Superior temporal gyrus (tissue), 1 donor: ENCODE measurements around the gene POP5.
"Not testable (repeated sequence)": the region's sequence is repeated elsewhere in the genome, so short reads cannot be mapped to it uniquely, and the experiment has no call there.

Experiments
- DNase-seq: peaks from one replicate; pipeline ENCODE4 v3.0.0-alpha.2; 2016; ENCODE audit errors: extremely low spot score

The POP5 gene

DNA sequence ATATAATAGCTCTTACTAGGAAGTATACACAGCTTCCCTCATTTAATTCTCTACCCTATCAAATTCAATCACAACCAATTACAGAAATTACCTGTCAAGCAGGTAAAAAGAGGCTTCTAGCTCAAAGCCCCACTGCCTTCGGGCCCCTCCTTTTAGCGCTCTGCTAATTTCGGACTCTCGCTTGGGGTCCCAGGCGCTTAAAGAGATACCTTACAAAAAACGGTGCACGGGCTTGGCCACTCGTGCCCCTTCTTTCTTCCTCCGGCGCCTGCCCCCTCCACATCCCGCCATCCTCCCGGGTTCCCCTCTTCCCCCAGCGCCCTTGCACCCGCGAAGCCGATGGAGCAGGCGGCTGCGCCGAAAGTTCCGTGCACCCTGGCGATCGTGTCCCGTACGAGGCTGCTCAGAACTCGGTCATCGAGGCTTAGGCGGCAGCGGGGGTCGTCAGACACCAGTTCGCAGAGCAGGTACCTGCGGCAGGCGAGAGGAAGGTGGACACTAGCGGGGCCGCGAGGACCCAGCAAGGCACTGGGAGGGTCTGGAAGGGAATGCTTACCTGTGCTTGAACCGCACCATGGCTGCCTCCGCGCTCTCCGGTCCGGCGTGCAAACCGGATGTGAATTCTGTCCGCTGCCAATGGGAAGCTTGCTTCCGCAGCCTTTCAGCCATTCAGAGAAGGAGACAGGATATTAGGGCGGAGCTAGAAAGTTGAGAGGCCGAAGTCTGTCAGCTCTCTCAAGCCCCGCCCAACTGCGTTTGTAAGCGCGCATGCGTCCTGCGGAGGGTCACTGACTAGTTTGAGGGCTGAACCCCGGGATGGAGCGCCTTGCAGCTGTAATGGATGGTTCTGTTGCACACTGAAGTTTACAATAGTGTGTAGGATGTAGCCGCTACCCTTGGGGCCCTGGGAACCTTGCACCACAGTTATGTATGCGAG, at the start of gene POP5:
POP5 (minus strand) TSS at position 616 of the 937 bp plus-strand sequence; CDS start at position 576, 40 bp downstream.
- DNase-seq, result peak; percentile 100

DNA sequence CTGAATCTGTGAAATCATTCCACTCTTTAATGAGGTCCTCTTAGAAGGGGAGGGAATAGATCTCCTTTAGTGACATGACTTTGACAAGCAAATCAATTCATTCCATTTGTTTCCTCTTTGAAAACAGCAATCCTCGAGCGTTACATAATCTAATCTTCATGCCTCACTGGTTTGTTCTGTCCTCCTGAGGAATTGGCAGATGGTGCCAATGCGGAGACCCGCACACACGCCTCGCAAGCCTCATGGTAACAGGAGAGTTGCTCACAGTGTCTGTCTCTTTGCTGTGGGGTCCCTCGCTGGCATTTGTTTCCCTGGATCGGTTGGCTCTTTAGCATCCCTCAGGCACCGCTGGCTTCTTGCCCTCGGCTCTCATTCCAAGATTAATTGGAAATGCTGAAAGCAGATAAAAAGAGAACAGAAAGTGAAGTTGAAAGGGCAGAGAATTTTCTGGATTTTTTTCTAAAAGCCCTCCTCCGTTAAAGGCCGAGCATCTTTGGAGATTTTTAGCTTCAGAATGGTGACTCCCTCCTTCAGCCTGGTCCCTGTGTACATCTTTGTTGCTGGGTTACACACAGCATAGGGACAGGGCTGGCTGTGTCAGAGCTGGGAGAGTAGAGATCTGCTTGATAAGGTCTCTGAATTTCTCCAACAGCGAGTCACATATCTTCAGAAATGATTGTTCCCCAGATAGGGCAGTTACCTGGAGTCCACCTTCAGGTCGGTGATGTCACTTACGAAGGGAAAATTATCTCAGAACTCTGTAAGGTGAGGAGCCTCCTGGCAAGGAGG, 49.1 kb upstream of the POP5 start:
- no peak for DNase-seq

DNA sequence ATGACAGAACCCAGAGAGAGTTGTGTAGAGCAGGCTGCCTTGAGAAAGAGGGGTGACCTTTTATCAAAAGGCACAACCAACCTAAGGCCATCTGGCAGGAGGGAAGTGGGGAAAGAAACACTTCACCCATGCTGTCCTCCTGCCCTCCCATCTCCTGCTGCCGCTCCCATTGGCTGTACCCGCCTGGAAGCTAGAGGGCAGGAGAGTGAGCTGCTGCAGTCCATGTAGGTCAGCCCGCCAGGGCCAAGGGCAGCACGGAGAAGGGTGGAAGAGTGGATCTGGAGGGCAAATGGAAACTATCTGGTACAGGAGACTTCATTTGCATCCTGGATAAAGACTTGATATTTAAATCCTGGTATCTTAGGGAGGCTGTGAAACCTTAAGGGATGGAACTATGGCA, 47.7 kb upstream of the POP5 start:
- DNase-seq, result no peak

DNA sequence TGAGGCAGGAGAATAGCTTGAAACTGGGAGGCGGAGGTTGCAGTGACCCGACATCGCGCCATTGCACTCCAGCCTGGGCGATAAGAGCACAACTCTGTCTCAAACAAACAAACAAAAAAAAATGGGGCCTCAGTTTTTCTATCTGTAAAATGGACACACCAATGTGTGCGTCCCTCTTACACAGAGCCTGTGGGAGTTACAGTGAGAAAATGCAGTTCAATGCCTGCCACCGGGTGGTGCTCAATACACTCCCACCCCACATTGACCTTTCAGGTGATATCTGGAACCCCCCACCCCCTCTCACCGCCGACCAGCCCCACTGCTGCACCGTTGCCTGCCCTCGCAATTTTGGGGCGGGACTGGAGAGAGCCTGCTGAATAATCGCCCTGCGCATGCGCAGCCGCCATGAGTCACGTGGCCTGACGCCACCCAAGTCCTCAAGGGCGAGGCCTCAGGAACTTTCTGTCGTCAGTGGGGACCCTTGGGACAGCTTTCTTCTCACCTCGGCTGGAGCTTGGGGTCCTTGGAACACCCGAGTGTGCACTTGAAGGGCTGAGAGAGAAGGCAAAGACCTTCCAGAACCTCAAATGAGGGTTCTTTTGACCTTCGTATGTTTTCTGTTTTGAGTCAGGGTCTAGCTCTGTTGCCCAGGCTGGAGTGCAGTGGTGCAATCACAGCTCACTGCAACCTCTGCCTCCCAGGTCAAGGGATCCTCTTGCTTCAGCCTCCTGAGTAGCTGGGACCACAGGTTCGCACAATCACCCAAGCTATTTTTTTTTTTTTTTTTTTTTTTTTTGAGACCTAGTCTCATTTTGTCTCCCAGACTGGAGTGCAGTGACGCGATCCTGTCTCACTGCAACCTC, 44.6 kb upstream of the POP5 start:
- DNase-seq, result no peak

GRCh38 chr12:120620624-120621023, 39.4 kb upstream of the POP5 start:
- no peak for DNase-seq

DNA sequence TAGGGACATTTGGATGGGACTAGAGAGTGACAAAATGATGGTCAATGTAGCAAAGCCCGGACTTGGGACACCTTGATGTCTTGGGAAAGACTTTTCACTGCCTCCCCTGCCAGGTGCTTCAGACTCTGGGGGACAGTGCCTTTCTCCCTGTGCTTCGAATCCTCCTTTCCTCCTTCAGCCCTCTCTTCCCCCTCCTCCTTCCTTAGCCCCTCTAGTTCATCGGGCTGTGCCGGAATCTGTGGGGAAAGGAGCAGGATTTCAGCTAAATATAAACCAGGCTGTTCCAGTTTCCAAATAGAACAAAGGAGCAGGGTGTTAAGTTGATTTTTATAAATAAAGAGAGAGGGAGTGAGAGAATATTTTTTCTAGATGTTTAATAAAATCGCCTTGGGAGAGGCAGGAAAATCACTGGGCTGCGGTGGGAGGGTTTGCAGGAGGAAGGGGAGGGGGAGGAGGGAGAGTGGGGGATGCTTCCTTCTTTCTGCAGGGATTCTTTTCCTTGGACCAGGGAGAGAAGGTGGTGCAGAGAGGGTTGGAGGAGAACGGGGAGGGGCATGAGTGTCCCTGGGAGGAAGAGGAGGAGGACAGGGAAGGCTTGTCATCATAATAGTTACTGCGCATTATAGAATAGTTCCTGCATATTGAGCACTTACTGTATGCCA, 37.9 kb upstream of the POP5 start:
- DNase-seq, result peak; percentile 61

- not testable (repeated sequence) for DNase-seq
These were observed 36.6 kb upstream of the POP5 start for GRCh38 chr12:120617767-120618166.

- DNase-seq, result not testable (repeated sequence)
These were observed 36.0 kb upstream of the POP5 start for GRCh38 chr12:120617193-120617592.

GRCh38 chr12:120614848-120615247, 33.6 kb upstream of the POP5 start:
- no peak for DNase-seq

DNA sequence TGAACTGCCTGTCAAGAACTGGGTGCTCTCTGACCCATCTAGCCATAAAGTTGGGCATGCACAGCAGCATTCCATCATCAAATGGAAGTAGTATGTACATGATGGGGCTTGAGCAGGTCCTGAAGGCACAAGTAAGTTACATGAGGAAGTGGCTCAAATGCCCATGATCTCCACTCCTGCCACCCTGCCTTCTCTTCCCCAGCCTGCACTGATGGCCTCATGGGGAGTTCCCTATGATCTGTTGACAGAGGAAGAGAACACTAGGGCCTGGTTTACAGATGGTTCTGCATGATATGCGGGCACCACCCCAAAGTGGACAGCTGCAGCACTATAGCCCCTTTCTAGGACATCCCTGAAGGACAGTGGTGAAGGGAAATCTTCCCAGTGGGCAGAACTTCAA, 30.3 kb upstream of the POP5 start:
- DNase-seq, result not testable (repeated sequence)

DNA sequence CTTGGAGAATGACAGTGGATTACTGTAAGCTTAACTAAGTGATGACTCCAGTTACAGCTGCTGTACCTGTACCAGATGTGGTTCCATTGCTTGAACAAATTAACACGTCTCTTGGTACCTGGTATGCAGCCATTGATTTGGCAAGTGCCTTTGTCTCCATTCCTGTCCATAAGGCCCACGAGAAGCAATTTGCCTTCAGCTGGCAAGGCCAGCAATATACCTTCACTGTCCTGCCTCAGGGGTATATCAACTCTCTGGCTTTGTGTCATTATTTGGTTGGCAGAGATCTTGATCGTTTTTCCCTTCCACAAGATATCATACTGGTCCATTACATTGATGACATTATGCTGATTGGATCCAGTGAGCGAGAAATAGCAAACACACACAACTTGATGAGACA, 29.4 kb upstream of the POP5 start:
- DNase-seq, result no peak

DNA sequence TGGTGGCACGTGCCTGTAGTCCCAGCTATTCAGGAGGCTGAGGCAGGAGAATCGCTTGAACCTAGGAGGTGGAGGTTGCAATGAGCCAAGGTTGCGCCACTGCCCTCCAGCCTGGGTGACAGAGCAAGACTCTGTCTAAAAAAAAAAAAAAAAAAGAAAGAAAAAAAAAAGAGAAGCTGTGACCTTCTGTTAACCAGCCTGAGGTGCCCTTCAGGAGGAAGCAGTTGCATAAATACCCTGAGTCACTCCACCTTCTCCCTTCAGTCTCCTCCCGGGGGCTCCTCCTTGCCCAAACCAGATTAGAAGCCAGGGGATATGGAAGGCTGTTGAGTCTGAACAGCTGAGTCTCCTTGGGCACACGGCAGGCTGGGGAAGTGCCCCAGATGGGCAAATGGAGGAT, 21.2 kb upstream of the POP5 start:
- DNase-seq, result not testable (repeated sequence)

DNA sequence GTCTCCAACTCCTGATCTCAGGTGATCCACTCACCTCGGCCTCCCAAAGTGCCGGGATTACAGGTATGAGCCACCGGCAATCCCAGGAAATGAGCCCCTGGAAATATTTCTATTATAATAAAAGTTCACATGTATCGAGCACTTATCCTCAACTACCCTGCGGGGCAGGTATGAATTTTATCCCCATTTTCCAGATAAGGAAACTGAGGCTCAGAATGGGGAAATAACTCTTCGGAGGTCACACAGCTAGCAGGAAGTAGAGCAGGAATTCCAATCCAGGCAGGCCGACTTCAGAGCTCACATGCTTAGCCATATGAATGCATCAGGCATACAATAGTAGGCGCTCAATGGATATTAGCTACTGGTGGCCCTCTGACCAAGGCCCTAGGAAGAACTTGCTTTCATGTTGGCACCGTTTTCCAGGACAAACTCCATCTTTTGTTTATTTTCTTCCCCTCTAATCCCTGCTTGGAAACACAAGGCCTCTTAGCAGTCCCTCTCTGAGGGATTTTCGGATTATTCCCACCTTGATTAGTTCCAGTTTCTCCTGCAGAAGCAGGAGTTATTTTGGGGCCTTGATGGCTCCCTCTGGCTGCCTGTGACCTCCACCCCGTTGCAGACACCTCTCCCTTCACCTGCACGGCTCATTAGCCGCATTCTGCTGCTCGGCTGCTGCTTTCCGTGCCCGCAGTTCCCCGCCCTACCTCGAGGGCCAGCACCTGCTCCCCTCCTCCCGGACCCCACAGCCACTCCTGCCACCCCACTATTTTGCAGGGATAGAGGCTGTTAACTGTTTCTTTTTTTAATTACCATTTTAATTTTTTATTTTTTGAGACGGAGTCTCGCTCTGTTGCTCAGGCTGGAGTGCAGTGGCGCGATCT, 18.7 kb upstream of the POP5 start:
- DNase-seq, result no peak

DNA sequence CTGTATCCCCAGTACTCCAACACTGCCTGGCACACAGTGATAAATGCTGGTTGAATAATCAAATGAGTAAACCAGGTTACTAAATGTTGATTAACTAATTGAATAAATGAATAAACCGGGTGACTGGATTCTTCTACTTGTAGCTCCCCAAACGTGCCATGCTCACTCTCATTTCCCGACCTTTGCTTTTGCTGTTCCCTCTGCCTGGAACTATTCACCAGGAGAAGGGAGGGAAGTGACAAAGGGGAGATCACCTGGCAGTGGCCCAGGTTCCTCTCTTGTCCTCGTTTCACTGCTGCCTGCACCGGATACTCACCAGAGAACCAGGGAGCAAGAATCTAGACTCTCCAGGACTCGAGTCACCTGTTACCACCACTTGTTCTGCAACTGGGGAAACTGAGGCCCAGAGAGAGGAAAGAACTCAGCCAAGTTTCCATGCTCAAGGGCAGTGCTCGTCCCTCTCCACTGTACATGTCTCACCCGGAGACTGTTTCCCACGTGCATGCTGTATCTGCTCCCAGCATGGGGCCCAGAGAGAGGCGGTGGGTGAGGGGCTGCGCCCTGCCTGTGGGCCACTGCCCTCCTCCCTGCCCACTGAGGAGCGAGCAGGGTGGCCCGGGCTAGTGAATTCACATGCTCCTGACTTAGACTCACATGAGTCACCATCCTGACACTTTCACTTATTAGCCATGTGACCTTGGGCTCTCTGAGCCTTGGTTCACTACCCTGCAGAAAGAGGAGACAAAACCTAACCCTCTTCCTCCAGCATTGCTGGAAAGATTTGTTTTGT, 17.7 kb upstream of the POP5 start:
- no peak for DNase-seq

DNA sequence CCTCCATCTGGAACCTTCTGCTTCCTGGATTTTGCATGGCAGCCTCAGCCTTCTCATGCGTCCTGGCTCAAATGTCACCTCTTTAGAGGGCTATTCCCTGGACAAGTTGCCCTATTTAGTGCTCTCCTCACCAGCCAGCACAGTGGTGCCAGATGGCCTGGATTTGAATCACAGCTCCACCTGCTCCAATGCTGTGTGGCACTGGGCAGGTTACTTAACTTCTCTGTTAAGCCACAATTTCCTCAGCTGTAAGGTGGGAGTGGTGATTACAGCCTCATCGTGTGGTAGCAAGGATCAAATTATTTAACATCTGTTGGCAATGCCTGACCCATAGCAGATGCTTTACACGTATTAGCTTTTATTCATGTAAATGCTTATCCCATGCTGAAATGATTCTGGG, 16.7 kb upstream of the POP5 start:
- DNase-seq, result no peak

- no peak for DNase-seq
These were observed 15.7 kb upstream of the POP5 start for GRCh38 chr12:120596901-120597300.

- DNase-seq, result peak; percentile 57
These were observed 11.2 kb upstream of the POP5 start for GRCh38 chr12:120592121-120593049.

- DNase-seq, result no peak
These were observed 9.7 kb upstream of the POP5 start for GRCh38 chr12:120590741-120591407.
